HUES6 (cell line): ENCODE data around the gene MYL11.
A peak's percentile ranks its signal among the peaks of the same experiment; 100 is the strongest.

Experiments
- H3K27ac ChIP-seq: 2 replicates; pipeline ENCODE4 v1.7.0; 2013; ENCODE audit warnings: low read depth, mild to moderate bottlenecking, low read length, inconsistent platforms
- H3K27me3 ChIP-seq: 2 replicates; pipeline ENCODE4 v1.6.1; 2013; ENCODE audit warnings: low read length; ENCODE audit not compliant: control insufficient read depth, insufficient read depth
- H3K36me3 ChIP-seq: 2 replicates; pipeline ENCODE4 v1.6.1; 2013; ENCODE audit warnings: low read length; ENCODE audit not compliant: control insufficient read depth, insufficient read depth
- H3K4me1 ChIP-seq: 2 replicates; pipeline ENCODE4 v1.6.1; 2013; ENCODE audit warnings: low read length; ENCODE audit not compliant: control insufficient read depth, insufficient read depth
- H3K4me3 ChIP-seq: 2 replicates; pipeline ENCODE4 v1.5.1; 2013; ENCODE audit warnings: low read depth, low read length
- H3K9ac ChIP-seq: one replicate; pipeline ENCODE4 v1.6.1; 2013; ENCODE audit warnings: mild to moderate bottlenecking, low read length
- H3K9me3 ChIP-seq: 2 replicates; pipeline ENCODE4 v1.6.1; 2013; ENCODE audit warnings: low read depth, low read length; ENCODE audit not compliant: control insufficient read depth, insufficient read depth

The MYL11 gene

DNA sequence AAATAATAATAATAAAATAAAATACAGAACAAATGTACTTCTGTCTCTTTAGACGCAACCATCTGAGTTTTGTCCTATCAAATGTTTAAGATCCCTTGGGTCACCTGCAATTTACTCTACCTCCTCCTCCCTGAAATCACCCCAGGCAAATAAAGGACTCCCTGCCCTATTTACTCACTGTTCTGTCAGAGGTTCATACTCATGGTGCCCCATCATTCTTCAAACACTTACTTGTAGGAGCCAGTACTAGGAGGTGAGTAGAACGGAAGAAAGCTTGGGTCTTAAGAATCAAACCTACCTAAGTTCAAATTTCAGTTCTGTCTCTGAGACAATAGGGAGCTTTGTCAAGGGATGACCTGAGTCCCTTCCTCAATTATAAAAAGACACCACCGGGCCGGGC, 8.1 kb upstream of the MYL11 start:
- peaks cover 19% of the 10 kb centered on the region; the same call in 1 of the 2 replicates for H3K4me1 ChIP-seq
- no peak overlapping the region for H3K27ac ChIP-seq
- peaks cover 19% of the 10 kb centered on the region for H3K36me3 ChIP-seq
- no peaks in the 10 kb centered on the region for H3K9me3 ChIP-seq
- no peaks in the 10 kb centered on the region for H3K27me3 ChIP-seq
- no peak overlapping the region for H3K4me3 ChIP-seq
- H3K9ac ChIP-seq = no peak overlapping the region

DNA sequence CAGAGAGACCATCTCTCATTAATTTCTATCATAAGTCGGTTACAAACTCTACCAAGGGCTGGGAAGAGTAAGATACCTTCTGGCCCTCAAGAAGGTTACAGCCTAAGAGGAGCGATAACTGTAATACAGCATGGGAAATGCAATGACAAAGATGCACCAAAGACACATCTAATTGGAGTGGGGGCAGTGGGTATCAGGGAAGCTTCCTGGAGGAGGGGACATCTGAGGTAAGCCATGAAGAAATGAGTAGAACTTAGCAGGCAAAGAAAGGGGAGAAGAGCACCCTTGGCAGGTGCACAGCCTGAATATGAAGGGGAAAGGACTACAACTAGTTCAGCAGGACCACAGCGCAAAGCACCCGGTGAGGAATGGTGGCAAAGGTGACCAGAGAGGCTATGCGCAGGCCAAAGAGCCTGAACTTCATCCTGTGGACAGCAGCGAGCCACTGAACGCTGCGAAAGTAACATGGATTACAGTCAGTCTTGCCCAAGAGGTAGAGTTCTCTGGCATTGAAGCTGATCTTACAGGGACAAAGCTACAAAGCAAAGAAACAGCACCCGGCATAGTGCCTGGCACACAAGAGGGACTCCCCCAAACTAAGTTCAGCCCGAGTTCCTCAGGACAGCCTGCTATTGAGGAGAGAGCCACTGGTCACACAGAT, 7.1 kb upstream of the MYL11 start:
- H3K9ac ChIP-seq = no peak overlapping the region

DNA sequence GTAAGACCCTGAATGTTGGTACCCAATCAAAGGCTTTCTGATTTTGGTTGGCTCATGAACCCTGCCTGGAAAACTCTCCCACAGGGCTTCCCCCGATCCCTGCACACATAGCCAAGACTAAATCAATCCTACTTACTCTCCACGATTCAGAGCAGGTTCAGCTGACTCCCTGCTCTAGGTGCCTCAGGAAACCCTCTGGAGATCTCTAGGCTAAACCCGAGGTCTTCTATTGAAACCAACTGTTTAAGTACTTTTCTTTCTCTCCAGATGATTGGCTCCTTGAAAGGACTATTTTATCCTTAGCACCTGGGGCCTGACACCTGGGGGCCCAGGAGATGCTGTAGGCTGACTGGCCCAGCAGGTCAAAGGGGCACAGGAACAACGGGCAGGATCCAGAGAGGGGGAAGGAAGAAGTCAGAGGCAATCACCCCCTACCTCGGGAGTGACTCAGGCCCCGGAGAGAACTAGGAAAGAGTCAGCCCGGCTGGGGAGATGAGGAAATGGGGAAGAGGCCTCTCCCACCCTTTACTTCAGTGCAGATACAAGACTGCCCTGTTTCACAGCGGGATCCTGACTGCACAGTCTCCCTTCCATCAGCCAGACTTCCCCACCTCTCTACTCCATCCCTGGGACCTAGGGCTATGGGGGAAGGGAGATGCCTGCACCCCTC, 6.3 kb upstream of the MYL11 start:
- peaks cover 23% of the 10 kb centered on the region; the same call in 1 of the 2 replicates for H3K4me1 ChIP-seq
- no peaks in the 10 kb centered on the region for H3K9me3 ChIP-seq
- H3K4me3 ChIP-seq = peak overlapping the region; percentile 64
- H3K27me3 ChIP-seq = no peaks in the 10 kb centered on the region
- no peak overlapping the region for H3K27ac ChIP-seq
- H3K9ac ChIP-seq = peak overlapping the region; percentile 41
- peaks cover 11% of the 10 kb centered on the region for H3K36me3 ChIP-seq

More for the DNA sequence above, 7.1 kb upstream of the MYL11 start:
- no peaks in the 10 kb centered on the region for H3K27me3 ChIP-seq
- H3K9me3 ChIP-seq = no peaks in the 10 kb centered on the region
- H3K4me1 ChIP-seq = peaks cover 23% of the 10 kb centered on the region; the same call in 1 of the 2 replicates
- H3K27ac ChIP-seq = no peak overlapping the region
- peak overlapping the region; percentile 64 for H3K4me3 ChIP-seq
- H3K36me3 ChIP-seq = peaks cover 15% of the 10 kb centered on the region

DNA sequence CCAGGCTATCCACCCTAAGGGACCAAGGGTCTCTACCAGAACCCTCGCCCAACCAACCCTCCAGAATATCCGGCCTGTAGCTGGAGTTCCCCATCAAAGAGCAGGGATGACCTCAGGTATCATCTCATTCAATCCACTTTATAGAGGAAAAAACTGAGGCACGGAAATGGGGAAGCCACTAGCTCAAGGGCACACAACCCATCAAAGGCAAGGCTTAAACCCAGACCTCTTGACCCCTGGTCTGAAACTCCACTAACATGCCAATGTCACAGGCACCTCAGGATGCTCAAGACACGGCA, 5.9 kb upstream of the MYL11 start:
- no peaks in the 10 kb centered on the region for H3K9me3 ChIP-seq
- peaks cover 23% of the 10 kb centered on the region; the same call in 1 of the 2 replicates for H3K4me1 ChIP-seq
- H3K36me3 ChIP-seq = peaks cover 11% of the 10 kb centered on the region
- peak overlapping the region; percentile 41 for H3K9ac ChIP-seq
- H3K4me3 ChIP-seq = peak overlapping the region; percentile 64
- H3K27ac ChIP-seq = no peak overlapping the region
- no peaks in the 10 kb centered on the region for H3K27me3 ChIP-seq

DNA sequence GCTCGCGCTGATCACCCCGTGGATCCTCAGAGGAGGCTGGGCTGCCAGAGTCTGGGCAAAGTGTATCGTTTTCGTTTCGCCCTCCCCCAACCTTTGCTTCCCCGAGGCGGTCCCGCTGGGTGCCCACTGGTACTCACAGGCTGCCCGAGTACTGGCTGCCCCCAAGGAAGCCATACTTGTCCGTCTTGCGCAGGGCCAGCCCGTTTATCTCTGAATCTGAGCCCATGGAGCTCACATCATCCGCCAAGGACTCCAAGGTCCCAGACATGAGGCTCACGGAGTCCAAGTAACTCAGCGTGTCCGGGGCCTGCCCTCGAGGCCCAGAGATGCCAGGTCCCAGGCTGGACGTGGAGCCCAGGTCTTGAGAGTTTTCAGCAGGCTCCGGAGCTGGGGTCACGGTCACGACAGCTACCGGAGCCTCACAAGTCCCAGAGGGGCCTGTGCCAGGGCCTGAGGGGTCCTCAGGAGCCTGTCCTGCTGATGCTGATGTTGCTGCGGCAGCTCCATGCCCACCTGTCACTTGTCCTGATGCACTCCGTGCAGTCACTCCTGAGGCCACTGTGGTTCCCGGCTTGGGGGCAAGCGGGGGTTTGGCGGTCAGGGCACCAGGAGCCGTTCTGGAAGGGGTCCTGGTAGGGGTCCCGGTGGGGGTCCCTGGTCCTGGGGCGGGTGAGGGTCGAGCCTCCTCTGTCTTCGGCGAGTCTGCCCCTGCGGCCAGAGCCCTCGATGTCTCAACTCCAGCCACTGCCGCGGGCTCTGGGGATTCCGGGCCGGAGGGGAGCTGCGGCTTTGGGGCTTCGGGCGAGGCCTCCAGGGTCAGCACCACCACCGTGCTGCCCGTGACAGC, 5.3 kb upstream of the MYL11 start:
- H3K4me1 ChIP-seq = peaks cover 23% of the 10 kb centered on the region; the same call in 1 of the 2 replicates
- no peaks in the 10 kb centered on the region for H3K9me3 ChIP-seq
- H3K27me3 ChIP-seq = no peaks in the 10 kb centered on the region
- H3K4me3 ChIP-seq = peak overlapping the region; percentile 64
- peak overlapping the region; percentile 41 for H3K9ac ChIP-seq
- peak overlapping the region; percentile 30; the same call in 1 of the 2 replicates for H3K27ac ChIP-seq
- H3K36me3 ChIP-seq = peaks cover 11% of the 10 kb centered on the region

DNA sequence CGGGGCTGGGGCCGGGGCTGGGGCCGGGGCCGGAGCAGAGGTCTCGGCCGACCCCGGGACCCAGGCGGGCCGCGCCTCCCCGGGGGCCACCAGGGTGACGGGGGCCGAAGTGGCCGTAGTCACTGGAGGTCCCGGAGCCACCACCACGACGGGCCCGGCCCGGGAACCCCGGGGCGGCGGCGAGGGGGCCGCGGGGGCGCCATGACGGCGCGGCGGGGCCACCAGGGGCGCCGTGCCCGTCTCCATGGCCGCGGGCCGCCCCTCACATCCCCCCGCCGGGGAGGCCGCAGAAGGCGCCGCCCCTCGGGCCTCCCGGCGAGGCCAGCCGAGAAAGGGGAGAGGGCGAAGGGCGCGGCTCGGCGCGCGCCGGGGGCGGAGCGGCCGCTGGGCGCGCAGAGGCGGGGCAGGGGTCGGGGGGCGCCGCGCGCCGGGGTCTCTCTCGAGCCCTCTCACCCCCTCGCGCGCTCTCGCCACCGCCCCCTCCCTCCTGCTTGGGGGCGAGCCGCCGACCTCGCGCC, 4.6 kb upstream of the MYL11 start:
- no peak overlapping the region for H3K9ac ChIP-seq
- no peaks in the 10 kb centered on the region for H3K27me3 ChIP-seq
- peak overlapping the region; percentile 64 for H3K4me3 ChIP-seq
- H3K27ac ChIP-seq = peak overlapping the region; percentile 30; the same call in 1 of the 2 replicates
- no peaks in the 10 kb centered on the region for H3K9me3 ChIP-seq
- peaks cover 6% of the 10 kb centered on the region for H3K36me3 ChIP-seq
- H3K4me1 ChIP-seq = peaks cover 23% of the 10 kb centered on the region; the same call in 1 of the 2 replicates

DNA sequence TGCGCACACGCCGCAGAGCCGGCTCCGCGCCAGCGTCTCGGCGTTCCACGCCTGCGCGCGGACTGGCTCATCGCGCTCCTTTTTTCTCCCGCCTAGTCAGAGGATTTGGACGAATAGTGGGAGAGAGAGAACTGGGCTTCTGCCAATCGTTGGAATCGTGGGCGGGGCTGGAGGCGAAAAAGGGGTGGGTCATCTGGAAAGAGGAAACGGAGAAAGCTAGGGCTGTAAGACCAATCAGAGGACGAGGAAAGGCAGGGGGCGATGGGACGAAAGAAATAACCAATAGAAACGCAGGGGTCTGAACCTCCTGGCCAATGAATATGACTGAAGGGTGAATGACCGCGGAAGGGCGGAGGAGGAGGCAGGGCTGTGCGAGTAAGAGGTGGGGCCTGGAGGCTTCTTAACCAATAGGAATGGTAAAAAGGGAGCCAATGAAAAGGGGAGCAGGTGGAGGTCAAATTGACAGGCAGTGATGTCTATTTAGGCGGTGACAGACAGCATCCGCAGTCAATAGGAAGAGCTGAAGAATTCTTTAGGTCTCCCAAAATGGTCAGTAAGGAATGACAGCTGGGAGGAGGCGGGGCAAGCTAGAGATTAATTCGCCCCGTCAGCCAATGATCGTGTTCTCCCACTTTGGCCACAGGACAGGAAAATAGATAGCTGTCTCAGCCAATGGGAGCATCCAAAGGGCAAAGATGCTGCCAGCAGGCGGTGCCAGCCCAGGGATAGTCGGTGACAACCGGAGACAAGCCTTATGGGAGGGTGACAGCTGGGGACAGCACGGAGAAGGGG, 4.0 kb upstream of the MYL11 start, which contains the start of gene TBC1D10B:
Gene TBC1D10B (minus strand): TSS at position 39 of the 792 bp plus-strand sequence. CDS start 311 bp downstream, outside the sequence.
- peak within 1 kb of the TSS; percentile 30; the same call in 1 of the 2 replicates for H3K27ac ChIP-seq
- peaks cover 25% of the 10 kb centered on the region for H3K4me1 ChIP-seq

DNA sequence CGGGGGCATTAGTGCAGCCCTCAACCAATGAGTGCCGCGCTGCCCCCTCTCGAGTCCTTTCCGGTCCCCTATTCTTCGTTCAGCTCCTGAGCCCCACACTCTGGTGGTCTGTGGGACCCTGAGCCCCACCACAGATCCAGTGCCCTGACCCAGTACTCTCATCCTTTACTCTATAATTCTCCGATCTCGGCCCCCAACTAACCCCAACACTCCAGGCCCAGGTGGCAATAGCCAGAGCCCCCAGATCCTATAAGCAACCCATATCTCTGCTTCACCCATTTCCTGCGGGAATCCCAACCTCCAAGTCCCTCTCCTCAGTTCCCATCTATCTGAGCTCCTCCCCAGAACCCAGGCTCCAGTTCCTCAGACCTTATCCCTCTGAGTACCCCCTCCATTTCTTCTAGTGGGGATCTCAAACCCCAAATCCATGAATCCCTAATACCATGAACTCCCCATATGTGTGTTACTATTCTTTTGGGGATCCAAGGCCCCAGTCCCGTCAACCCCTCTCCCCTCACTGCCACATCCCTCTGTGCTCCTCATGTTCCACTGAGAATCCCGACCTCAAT, 3.3 kb upstream of the MYL11 start:
- no peak overlapping the region for H3K27ac ChIP-seq
- H3K36me3 ChIP-seq = no peaks in the 10 kb centered on the region
- H3K4me1 ChIP-seq = peaks cover 30% of the 10 kb centered on the region
- H3K27me3 ChIP-seq = no peaks in the 10 kb centered on the region
- H3K9ac ChIP-seq = no peak overlapping the region
- peak overlapping the region; percentile 50 for H3K4me3 ChIP-seq
- H3K9me3 ChIP-seq = no peaks in the 10 kb centered on the region

More for the DNA sequence above, 4.0 kb upstream of the MYL11 start, which contains the start of gene TBC1D10B:
- Histone ChIP-seq H3K9me3 (no peaks in the 10 kb centered on the region), H3K27me3 (no peaks in the 10 kb centered on the region), H3K36me3 (no peaks in the 10 kb centered on the region), H3K9ac (peak within 1 kb of the TSS; percentile 41), H3K4me3 (peak within 1 kb of the TSS; percentile 64)

DNA sequence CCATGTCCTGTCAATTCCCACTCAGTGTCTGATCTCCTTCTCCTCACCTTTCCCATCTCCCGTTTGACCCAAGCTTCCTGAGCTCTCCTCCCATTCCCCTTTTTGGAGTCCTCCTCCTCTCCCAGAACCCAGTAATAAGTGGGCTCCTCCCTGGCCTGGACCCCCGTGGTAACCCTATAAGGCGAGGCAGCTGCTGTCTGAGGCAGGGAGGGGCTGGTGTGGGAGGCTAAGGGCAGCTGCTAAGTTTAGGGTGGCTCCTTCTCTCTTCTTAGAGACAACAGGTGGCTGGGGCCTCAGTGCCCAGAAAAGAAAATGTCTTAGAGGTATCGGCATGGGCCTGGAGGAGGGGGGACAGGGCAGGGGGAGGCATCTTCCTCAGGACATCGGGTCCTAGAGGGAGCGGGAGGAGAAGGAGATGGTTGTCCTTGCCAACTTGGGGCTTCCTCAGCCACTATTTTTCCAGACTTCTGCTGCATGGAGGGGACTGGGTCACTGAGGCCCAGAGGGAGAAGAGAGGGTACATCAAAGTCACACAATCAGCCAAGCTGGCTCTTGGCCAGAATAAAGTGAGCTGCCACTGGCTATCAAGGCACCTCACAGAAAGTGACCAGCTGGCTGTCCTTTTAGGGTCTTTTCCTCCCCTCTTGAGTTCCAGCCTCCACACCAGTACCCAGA, 2.4 kb upstream of the MYL11 start:
- H3K9me3 ChIP-seq = no peaks in the 10 kb centered on the region
- no peaks in the 10 kb centered on the region for H3K36me3 ChIP-seq
- H3K9ac ChIP-seq = no peak overlapping the region
- H3K27ac ChIP-seq = no peak overlapping the region
- H3K4me3 ChIP-seq = no peak overlapping the region
- peaks cover 36% of the 10 kb centered on the region for H3K4me1 ChIP-seq
- no peaks in the 10 kb centered on the region for H3K27me3 ChIP-seq
